Brain microvascular endothelial cell (primary cell): ENCODE results near the gene CRB2.

ENCODE experiments used
- DNase-seq: peaks from one replicate; pipeline ENCODE4 v3.0.0-alpha.2; 2020
- H3K27ac ChIP-seq: fragments of 250-450 bp; sonication (Bioruptor Pico); 2 replicates; pipeline ENCODE4 v1.5.1; 2020; ENCODE audit warnings: mild to moderate bottlenecking, moderate library complexity
- H3K27me3 ChIP-seq: fragments of 250-450 bp; sonication (Bioruptor Pico); replicated peaks from 2 replicates; pipeline ENCODE4 v1.5.1; 2020; ENCODE audit warnings: mild to moderate bottlenecking
- H3K36me3 ChIP-seq: fragments of 250-450 bp; sonication (Bioruptor Pico); replicated peaks from 2 replicates; pipeline ENCODE4 v1.5.1; 2020; ENCODE audit warnings: mild to moderate bottlenecking
- H3K4me3 ChIP-seq: 2 replicates; pipeline ENCODE4 v1.5.1; 2011; ENCODE audit warnings: low read depth, mild to moderate bottlenecking, control low read depth, low read length, moderate library complexity
- in situ Hi-C: cut with HindIII; loops from 2 replicates; pipeline ENCODE4 v1.10.0; 2017; ENCODE audit warnings: low sequenced_read_pairs, low pct_ligation_motif_present
- TF ChIP-seq, protein P1 (sequence below): IDR thresholded peaks from 2 replicates; pipeline ENCODE4 v1.5.1; 2011; ENCODE audit warnings: low read depth, mild to moderate bottlenecking, moderate library complexity, low read length, control low read depth, inconsistent platforms; ENCODE audit errors: missing control alignments

Gene CRB2

DNA sequence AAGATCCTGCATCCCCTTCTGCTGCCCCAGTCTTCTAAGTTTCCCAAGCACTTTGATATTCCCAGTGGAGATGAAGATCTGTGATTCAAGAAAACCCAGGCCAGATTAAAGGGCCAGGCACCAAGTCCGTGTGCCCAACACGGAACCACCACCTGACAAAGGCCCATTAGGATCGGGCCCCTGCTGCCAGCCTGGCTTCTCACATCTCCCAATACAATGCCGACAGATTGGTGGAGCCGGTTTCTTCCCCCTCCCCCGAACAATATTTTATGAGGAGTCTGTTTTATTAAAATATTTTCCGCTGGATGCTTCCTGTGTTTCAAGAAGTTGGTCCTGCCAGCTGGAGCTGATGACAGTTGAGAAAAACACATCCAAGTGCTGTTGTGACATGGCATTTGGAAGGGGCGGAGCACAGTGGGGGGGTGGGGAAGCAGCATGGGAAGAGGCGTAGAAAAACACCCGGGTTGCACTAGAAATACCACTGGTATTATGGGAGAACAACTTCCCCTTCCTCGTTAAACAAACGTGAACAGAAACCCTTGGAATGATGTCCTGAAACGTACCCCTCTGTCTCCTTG is 45.0 kb downstream of the CRB2 start:
- Histone ChIP-seq H3K27ac (no peak overlapping the region), H3K27me3 (no peaks in the 10 kb centered on the region), H3K36me3 (no peaks in the 10 kb centered on the region), H3K4me3 (no peak overlapping the region)
- in situ Hi-C loops = no loop called here
- no peak for DNase-seq
- TF ChIP-seq, protein P1, sequence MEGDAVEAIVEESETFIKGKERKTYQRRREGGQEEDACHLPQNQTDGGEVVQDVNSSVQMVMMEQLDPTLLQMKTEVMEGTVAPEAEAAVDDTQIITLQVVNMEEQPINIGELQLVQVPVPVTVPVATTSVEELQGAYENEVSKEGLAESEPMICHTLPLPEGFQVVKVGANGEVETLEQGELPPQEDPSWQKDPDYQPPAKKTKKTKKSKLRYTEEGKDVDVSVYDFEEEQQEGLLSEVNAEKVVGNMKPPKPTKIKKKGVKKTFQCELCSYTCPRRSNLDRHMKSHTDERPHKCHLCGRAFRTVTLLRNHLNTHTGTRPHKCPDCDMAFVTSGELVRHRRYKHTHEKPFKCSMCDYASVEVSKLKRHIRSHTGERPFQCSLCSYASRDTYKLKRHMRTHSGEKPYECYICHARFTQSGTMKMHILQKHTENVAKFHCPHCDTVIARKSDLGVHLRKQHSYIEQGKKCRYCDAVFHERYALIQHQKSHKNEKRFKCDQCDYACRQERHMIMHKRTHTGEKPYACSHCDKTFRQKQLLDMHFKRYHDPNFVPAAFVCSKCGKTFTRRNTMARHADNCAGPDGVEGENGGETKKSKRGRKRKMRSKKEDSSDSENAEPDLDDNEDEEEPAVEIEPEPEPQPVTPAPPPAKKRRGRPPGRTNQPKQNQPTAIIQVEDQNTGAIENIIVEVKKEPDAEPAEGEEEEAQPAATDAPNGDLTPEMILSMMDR = no peak

DNA sequence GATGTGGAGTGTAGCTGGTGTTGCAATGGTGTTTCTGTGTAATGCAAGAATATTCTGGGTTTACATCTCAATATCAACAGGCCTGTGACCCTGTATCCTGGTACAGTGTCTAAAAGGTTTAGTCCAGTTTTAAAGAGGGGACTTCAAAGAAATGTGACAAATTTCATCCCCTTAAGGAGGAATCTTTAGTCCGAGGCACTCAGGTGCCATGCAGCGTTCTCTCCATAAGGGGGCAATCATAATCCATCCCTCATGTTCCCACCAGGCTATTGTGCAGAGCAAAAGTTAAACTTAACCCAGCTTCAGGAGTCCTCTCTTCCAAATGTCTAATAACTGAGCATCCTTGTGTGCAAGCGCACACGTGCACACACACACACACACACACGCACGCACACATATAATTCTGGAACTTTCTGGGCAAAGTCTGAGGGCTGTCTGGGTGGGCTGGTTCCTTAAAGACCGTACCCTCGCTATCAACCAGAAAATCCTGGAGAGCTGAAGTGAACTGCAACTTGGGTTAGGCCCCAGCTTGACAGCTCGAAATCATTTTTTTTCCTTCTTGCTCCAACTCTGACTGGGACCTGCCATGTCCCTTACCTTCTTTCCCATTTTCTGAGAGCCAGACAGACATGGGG is 46.0 kb downstream of the CRB2 start:
- no peaks in the 10 kb centered on the region for H3K27me3 ChIP-seq
- no peak overlapping the region for H3K4me3 ChIP-seq
- no peak overlapping the region for H3K27ac ChIP-seq
- no peaks in the 10 kb centered on the region for H3K36me3 ChIP-seq
- peak; percentile 40 for DNase-seq
- in situ Hi-C loops = no loop called here
- TF ChIP-seq, protein P1 = peak; percentile 89

DNA sequence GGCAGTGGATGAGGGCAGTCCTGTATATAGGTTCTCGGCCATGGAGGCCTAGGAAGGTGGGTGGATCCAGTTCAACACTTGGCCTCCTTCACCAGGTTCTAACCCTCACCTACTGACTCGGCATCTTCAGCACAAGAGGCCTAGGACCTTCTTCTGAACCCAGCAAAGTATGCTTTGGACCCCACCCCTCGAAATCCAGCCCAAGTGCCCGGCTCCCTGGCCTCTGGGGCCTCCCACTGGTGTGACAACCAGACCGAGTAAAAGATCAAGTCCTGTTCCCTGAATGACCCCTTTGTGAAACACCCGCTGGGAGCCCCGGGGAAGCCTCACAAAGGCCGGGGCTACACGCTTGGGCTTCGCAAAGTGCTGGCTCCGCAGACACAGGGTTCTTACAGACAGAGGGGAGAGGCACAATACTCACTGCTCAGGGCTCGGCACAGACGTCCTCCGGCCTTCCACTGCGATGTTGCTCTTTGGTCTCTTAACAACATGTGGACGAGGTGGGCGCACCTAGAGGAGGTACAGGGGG is 47.0 kb downstream of the CRB2 start:
- in situ Hi-C loops = no loop called here
- H3K36me3 ChIP-seq = no peaks in the 10 kb centered on the region
- no peak overlapping the region for H3K4me3 ChIP-seq
- H3K27me3 ChIP-seq = no peaks in the 10 kb centered on the region
- H3K27ac ChIP-seq = no peak overlapping the region
- no peak for DNase-seq
- TF ChIP-seq, protein P1 = no peak

DNA sequence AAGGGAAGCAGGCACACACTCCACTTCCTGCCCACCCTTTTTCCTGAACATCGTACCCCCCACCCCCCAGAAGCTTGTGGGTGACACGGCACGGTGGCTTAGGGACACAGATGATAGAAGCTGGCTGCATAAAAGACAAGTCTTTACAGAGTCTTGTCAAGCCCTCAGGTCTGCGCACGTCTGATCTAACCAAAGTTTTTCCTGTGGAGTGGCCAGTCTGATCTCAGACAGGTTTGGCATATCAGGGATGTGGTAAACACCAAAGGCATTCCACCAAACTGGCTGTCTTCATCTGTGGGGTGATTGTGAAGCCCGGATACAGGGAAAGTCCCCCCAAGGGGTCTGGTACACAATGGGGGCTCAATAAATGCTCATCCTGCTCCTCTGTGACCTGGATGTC is 50.0 kb downstream of the CRB2 start:
- Histone ChIP-seq H3K27me3 (no peaks in the 10 kb centered on the region), H3K27ac (no peak overlapping the region), H3K4me3 (no peak overlapping the region), H3K36me3 (no peaks in the 10 kb centered on the region)
- no peak for DNase-seq
- TF ChIP-seq, protein P1 = no peak
- in situ Hi-C loops = no loop called here

DNA sequence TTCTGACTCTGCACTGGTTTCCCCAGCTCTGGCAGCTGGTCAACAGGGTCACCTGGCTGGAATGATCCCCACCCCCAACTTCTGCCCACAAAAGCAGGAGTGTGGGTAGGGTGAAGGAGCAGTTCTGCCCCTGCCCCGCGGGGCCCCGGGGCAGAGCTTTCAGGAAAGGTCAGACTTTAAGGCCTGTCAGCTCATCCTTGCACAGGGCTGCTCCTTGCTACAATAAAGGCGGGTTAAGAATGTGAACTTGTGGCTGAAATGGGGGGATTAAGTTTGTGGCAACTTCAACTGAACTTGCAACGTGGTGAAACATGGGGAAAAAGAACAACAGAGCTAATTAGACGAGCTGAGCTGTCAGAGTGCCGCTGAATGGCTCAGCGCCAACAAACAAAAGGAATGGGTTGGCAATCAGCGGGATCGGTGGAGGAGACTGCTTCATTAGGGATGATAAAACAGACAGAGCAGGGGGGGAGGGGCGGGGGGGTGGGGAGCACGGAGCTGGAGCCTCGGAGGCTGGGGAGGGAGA is 50.8 kb downstream of the CRB2 start:
- DNase-seq = no peak
- in situ Hi-C loops = no loop called here
- H3K27ac ChIP-seq = no peak overlapping the region

More for the DNA sequence above, 50.8 kb downstream of the CRB2 start:
- Histone ChIP-seq H3K36me3 (no peaks in the 10 kb centered on the region), H3K4me3 (no peak overlapping the region), H3K27me3 (no peaks in the 10 kb centered on the region)
- TF ChIP-seq, protein P1 = no peak
